Thoracic aorta (tissue), 2 donors: Measurements from ENCODE around the gene LENEP. TPM values are rescaled to one million over a fixed set of nuclear protein-coding genes. Genes with fewer than 3 reads are reported as not detected.

Experiments used
- ATAC-seq: fragments of 150-250 bp; one replicate; pipeline ENCODE4 v1.8.0; 2017; ENCODE audit warnings: low read depth; ENCODE audit not compliant: insufficient number of reproducible peaks, low FRiP score
- DNase-seq: peaks from one replicate; pipeline ENCODE4 v3.0.0-alpha.2; 2020; ENCODE audit warnings: low spot score
- H3K27ac ChIP-seq, 2 donors: fragments of 200-600 bp; sonication (generic); 1 replicate in 1 of 2; 2 replicates in 1 of 2; pipeline ENCODE4 v1.5.1; 2016; ENCODE audit warnings: mild to moderate bottlenecking in 2 of 2, moderate library complexity in 2 of 2
- H3K27me3 ChIP-seq: fragments of 200-600 bp; sonication (generic); replicated peaks from 2 replicates; pipeline ENCODE4 v1.6.0; 2016; ENCODE audit warnings: mild to moderate bottlenecking; ENCODE audit not compliant: insufficient read depth
- H3K36me3 ChIP-seq: fragments of 200-600 bp; sonication (generic); one replicate; pipeline ENCODE4 v1.5.1; 2016
- H3K4me1 ChIP-seq, 2 donors: fragments of 200-600 bp; sonication (generic); 1 replicate in 1 of 2; 2 replicates in 1 of 2; pipeline versions ENCODE4 v1.5.1 to v1.6.0; 2016; ENCODE audit warnings: low read depth in 2 of 2, mild to moderate bottlenecking in 1 of 2; ENCODE audit not compliant: control insufficient read depth in 1 of 2
- H3K4me3 ChIP-seq: fragments of 200-600 bp; sonication (generic); 2 replicates; pipeline ENCODE4 v1.5.1; 2016; ENCODE audit warnings: mild to moderate bottlenecking
- H3K9me3 ChIP-seq: fragments of 200-600 bp; sonication (generic); 2 replicates; pipeline ENCODE4 v1.5.1; 2016
- CTCF ChIP-seq: fragments of 200-600 bp; sonication (generic); IDR thresholded peaks from one replicate; pipeline ENCODE4 v1.5.1; 2019; ENCODE audit warnings: antibody characterized with exemption
- total RNA-seq, 2 donors: library from RNA; depleted of rRNA; stranded (reverse); fragments of >200 nt; gene quantifications; one replicate each; pipeline versions ENCODE4 v1.1.0 to v1.2.3, GENCODE V29; 2016

Gene LENEP
- total RNA-seq, 2 donors from 2014 or later = not detected

- Histone ChIP-seq H3K36me3 (no peaks in the 10 kb centered on the region), H3K27me3 (no peaks in the 10 kb centered on the region), H3K4me3 (no peak overlapping the region), H3K9me3 (no peaks in the 10 kb centered on the region), H3K4me1 (no peaks in the 10 kb centered on the region), H3K27ac (no peak overlapping the region)
- DNase-seq (no peak), ATAC-seq (no peak)
- TF ChIP-seq CTCF = no peak
These were observed 45.4 kb downstream of the LENEP start for GRCh38 chr1:155038602-155039307.

DNA sequence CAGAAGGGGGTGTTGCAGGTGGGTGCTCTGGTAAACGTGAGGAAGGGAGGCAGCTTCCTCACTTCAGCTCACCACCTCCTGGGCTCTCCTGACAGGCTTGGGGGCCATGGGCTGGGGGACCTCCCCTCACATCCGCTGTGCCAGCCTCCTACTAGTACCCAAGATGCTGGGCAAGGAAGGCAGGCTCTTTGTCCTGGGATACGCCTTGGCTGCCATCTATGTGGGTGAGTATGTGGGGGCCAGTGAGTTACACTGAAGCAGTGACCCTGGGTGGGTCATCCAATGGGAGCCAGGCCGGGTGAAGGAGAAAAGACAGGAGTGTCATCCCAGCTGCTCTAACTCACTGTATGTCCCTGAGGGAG lies 45.9 kb downstream of the LENEP start:
- DNase-seq (no peak), ATAC-seq (no peak)
- Histone ChIP-seq H3K27me3 (no peaks in the 10 kb centered on the region), H3K4me1 (no peaks in the 10 kb centered on the region), H3K27ac (no peak overlapping the region), H3K4me3 (no peak overlapping the region), H3K9me3 (no peaks in the 10 kb centered on the region), H3K36me3 (no peaks in the 10 kb centered on the region)
- no peak for TF ChIP-seq CTCF

DNA sequence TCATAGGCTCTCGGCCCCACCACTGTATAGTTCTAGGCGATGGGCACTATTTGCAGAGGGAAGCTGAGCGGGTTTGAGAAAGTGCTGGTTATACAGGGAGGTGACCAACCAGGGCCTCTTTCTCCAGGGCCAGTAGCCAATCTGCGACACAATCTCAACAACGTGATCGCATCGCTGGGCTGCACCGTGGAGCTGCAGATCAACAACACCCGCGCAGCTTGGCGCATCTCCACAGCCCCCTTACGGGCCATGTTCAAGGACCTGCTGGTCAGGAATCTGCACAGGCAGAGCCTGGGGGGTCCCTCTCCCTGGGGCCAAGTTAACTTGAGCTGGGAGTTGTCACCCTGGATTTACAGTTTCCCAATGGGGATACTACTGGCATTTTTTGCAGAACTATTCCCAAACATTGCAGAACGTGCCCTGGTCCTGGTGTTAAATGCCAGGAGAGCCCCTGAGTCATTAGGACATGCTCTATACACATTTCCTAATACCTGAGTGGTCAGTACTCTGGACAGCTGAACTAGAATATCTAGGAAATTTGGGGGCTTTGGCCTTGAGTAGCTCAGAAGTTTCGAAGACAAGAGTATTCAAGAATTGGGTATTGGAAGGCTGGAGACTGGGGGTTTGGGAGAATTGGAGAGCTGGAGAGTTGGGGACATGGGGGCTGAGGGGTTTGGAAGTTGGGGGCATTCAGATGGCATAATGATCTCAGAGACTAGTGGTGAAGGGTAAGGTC lies 47.1 kb downstream of the LENEP start:
- DNase-seq = no peak
- Histone ChIP-seq H3K9me3 (no peaks in the 10 kb centered on the region), H3K4me3 (no peak overlapping the region), H3K36me3 (no peaks in the 10 kb centered on the region), H3K27me3 (no peaks in the 10 kb centered on the region), H3K27ac (no peak overlapping the region), H3K4me1 (peaks cover 0 to 4% of the 10 kb centered on the region in 2 donors)
- TF ChIP-seq CTCF = no peak
- ATAC-seq = no peak

DNA sequence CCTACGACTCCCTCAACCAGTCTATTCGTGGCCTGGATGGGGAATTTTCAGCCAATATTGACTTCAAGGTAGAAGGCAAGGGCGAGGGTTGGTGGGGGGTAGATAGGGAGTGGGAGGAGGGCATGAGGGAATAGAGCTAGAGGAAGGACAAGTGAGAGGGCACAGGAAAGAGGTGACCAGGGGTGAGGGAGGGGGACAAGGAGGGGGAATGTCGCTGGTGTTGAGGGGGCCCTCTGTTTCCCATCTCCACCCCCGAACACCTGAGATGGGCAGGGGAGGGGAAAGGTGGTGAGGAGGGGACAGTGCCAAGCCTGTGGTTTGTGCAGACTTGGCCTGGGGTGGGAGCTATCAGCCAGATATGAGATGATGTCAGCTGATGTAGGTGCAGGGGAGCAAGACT lies 49.4 kb downstream of the LENEP start:
- Histone ChIP-seq H3K27me3 (no peaks in the 10 kb centered on the region), H3K9me3 (no peaks in the 10 kb centered on the region), H3K27ac (no peak overlapping the region), H3K4me1 (peaks cover 0 to 4% of the 10 kb centered on the region in 2 donors), H3K4me3 (no peak overlapping the region), H3K36me3 (no peaks in the 10 kb centered on the region)
- ATAC-seq (no peak), DNase-seq (no peak)
- TF ChIP-seq CTCF = no peak

DNA sequence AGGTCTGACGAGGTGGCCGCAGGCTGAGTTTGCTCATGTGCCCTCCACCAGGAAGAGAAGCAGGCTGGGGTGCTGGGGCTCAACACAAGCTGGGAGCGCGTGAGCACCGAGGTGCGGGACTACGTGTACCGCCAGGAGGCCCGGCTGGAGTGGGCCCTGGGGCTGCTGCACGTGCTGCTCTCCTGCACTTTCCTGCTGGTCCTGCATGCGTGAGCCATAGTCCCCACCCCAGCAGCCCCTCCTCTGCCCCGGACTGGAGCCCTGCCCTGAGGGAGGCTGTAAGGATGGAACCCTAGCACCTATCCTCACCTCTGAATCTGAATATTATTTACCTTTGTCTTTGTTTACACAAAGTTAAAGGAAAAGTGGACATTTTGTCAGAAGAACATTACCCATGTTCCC lies 49.9 kb downstream of the LENEP start:
- Histone ChIP-seq H3K9me3 (no peaks in the 10 kb centered on the region), H3K27ac (no peak overlapping the region), H3K4me1 (peaks cover 0 to 4% of the 10 kb centered on the region in 2 donors), H3K36me3 (no peaks in the 10 kb centered on the region), H3K4me3 (no peak overlapping the region), H3K27me3 (no peaks in the 10 kb centered on the region)
- TF ChIP-seq CTCF = no peak
- ATAC-seq (no peak), DNase-seq (no peak)
